DOHH2 (cell line): ENCODE data around the gene SH3RF3.

Source experiments
- H3F3A ChIP-seq: fragments of 200-600 bp; sonication (generic), shearing (Covaris generic); 2 replicates; pipeline ENCODE4 v1.6.0; 2016; ENCODE audit warnings: antibody characterized with exemption, mild to moderate bottlenecking; ENCODE audit not compliant: control insufficient read depth, insufficient read depth
- H3K27ac ChIP-seq: fragments of 200-600 bp; sonication (generic); 2 replicates; pipeline ENCODE4 v1.5.1; 2014; ENCODE audit warnings: low read depth, mild to moderate bottlenecking, low read length, moderate library complexity
- H3K27me3 ChIP-seq: fragments of 200-600 bp; sonication (generic); 2 replicates; pipeline ENCODE4 v1.6.1; 2014; ENCODE audit warnings: mild to moderate bottlenecking, low read length, mixed read lengths; ENCODE audit not compliant: control insufficient read depth
- H3K36me3 ChIP-seq: fragments of 200-600 bp; sonication (generic); 2 replicates; pipeline ENCODE4 v1.6.1; 2014; ENCODE audit warnings: mild to moderate bottlenecking, low read length, moderate library complexity, mixed read lengths; ENCODE audit not compliant: control insufficient read depth
- H3K4me1 ChIP-seq: fragments of 200-600 bp; sonication (generic); 2 replicates; pipeline ENCODE4 v1.6.1; 2014; ENCODE audit warnings: mild to moderate bottlenecking, low read length, mixed read lengths; ENCODE audit not compliant: control insufficient read depth
- H3K4me2 ChIP-seq: fragments of 200-600 bp; sonication (generic); 2 replicates; pipeline ENCODE4 v1.6.0; 2014; ENCODE audit warnings: mild to moderate bottlenecking, low read length, moderate library complexity
- H3K4me3 ChIP-seq: fragments of 200-600 bp; sonication (generic); 2 replicates; pipeline ENCODE4 v1.5.1; 2014; ENCODE audit warnings: mild to moderate bottlenecking, low read length, mixed read lengths
- H3K79me2 ChIP-seq: fragments of 200-600 bp; sonication (generic); 2 replicates; pipeline ENCODE4 v1.6.1; 2014; ENCODE audit warnings: mild to moderate bottlenecking, low read length, mixed read lengths; ENCODE audit not compliant: control insufficient read depth
- H3K9me2 ChIP-seq: fragments of 200-600 bp; sonication (generic); replicated peaks from 2 replicates; pipeline ENCODE4 v1.6.1; 2014; ENCODE audit warnings: mild to moderate bottlenecking, low read length, mixed read lengths; ENCODE audit not compliant: control insufficient read depth
- H3K9me3 ChIP-seq: fragments of 200-600 bp; sonication (generic); 2 replicates; pipeline ENCODE4 v1.6.1; 2014; ENCODE audit warnings: antibody characterized with exemption, low read length, mixed read lengths; ENCODE audit not compliant: control insufficient read depth, insufficient read depth
- H4K20me1 ChIP-seq: fragments of 200-600 bp; sonication (generic); 2 replicates; pipeline ENCODE4 v1.6.0; 2014; ENCODE audit warnings: low read depth, mild to moderate bottlenecking, antibody characterized with exemption, low read length, moderate library complexity; ENCODE audit not compliant: control insufficient read depth, insufficient read depth
- CTCF ChIP-seq: fragments of 200-600 bp; sonication (generic); IDR thresholded peaks from one replicate; pipeline ENCODE4 v1.5.1; 2014; ENCODE audit warnings: antibody characterized with exemption, mild to moderate bottlenecking, low read depth, low read length; ENCODE audit not compliant: poor library complexity, severe bottlenecking
- EZH2phosphoT487 ChIP-seq: fragments of 200-600 bp; sonication (generic); IDR thresholded peaks from 2 replicates; pipeline ENCODE4 v1.6.1; 2017; ENCODE audit warnings: borderline replicate concordance, mild to moderate bottlenecking, antibody characterized with exemption, low read length, moderate library complexity, mixed read lengths

SH3RF3 gene

GRCh38 chr2:109523536-109524361 is 394.7 kb downstream of the SH3RF3 start:
- H3K4me3 ChIP-seq, result no peak overlapping the region
- H3K27ac ChIP-seq, result no peak overlapping the region
- no peaks in the 10 kb centered on the region for H3K27me3 ChIP-seq
- no peak overlapping the region for H3K4me2 ChIP-seq
- no peaks in the 10 kb centered on the region for H3K36me3 ChIP-seq
- no peaks in the 10 kb centered on the region for H3K9me3 ChIP-seq
- H4K20me1 ChIP-seq, result no peaks in the 10 kb centered on the region
- no peaks in the 10 kb centered on the region for H3K4me1 ChIP-seq
- no peaks in the 10 kb centered on the region for H3K79me2 ChIP-seq
- no peak for TF ChIP-seq CTCF
- no peak for TF ChIP-seq EZH2phosphoT487
- H3K9me2 ChIP-seq, result no peaks in the 10 kb centered on the region
- no peaks in the 10 kb centered on the region for H3F3A ChIP-seq

GRCh38 chr2:109525836-109526235 is 396.8 kb downstream of the SH3RF3 start:
- Histone ChIP-seq H4K20me1 (no peaks in the 10 kb centered on the region), H3K4me2 (no peak overlapping the region), H3K4me1 (no peaks in the 10 kb centered on the region), H3K9me2 (no peaks in the 10 kb centered on the region), H3K9me3 (no peaks in the 10 kb centered on the region), H3K79me2 (no peaks in the 10 kb centered on the region), H3K4me3 (no peak overlapping the region), H3K36me3 (no peaks in the 10 kb centered on the region), H3K27ac (no peak overlapping the region), H3F3A (no peaks in the 10 kb centered on the region), H3K27me3 (no peaks in the 10 kb centered on the region)
- TF ChIP-seq CTCF (no peak), EZH2phosphoT487 (no peak)

- Histone ChIP-seq H3K27ac (no peak overlapping the region), H3K4me2 (no peak overlapping the region)
Measured at GRCh38 chr2:109526442-109526970, 397.5 kb downstream of the SH3RF3 start.

More at GRCh38 chr2:109526442-109526970, 397.5 kb downstream of the SH3RF3 start:
- no peaks in the 10 kb centered on the region for H3K9me2 ChIP-seq
- no peaks in the 10 kb centered on the region for H3K27me3 ChIP-seq
- TF ChIP-seq CTCF, result no peak
- TF ChIP-seq EZH2phosphoT487, result no peak
- H4K20me1 ChIP-seq, result no peaks in the 10 kb centered on the region
- H3K79me2 ChIP-seq, result no peaks in the 10 kb centered on the region
- no peaks in the 10 kb centered on the region for H3F3A ChIP-seq
- no peak overlapping the region for H3K4me3 ChIP-seq
- H3K4me1 ChIP-seq, result no peaks in the 10 kb centered on the region
- H3K9me3 ChIP-seq, result no peaks in the 10 kb centered on the region
- no peaks in the 10 kb centered on the region for H3K36me3 ChIP-seq
